Measurements from ENCODE around the gene PTTG1.

The PTTG1 gene

GRCh38 chr5:160427607-160428006 is 6.0 kb downstream of the PTTG1 start:
- DNase-seq, result no peak

DNA sequence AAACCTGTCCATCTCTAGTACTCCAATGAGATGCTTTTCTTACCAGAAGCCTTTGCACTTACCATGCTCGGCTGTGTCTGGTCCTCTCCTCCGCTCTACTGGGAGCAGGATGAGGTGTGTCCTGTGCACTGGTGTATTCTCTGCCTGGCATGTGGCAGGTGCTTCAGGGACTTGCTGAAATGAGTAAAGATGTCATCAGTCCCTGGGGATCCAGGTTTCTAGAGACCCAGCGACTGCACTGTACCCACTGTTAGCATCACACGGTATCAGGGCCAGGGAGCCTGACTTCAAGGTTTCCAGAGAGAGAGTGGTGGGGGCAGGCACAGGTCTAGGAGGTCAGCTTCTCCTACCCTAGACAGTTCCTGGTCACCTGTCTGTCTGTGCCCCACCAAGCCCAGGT is 10.5 kb downstream of the PTTG1 start:
- no peak for DNase-seq

DNA sequence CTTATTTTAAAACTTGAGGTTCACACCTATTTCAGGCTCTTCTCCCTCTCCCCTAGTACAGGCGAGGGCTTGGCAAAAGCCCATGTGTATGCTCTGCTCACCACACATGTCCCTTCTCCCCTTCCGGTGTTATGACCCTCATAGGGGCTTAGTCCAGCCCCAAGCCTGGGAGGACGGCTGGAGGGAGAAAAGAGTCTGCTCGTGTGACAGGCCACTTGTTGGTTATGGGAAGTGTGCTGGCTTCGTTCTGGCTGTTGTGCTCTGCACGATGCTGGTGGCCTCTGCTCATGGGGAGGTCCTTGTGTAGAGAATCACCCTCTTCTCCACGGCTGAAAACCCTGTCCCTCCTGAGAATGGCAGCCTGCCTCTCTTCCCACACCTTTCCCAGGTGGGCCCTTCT is 11.1 kb downstream of the PTTG1 start:
- no peak for DNase-seq

- no peak for DNase-seq
These were observed 12.4 kb downstream of the PTTG1 start for GRCh38 chr5:160434022-160434531.

DNA sequence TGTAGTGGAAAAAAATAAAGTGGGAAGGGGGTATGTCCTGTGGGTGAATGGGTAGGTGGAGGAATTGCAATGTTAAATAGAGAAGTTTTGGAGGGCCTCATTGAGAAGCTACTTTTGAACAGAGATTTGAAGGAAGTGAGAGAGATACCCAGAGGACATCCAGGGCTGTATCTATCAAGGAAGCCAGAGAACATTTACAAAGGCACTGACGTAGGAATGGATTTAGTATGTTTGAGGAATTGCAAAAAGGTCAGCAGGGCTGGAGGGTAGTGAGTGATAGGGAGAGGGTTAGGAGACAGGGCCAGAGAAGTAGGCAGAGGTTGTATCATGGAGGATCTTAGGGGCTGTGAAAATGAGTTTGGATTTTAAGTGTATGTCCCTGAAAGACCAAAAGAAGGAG is 13.9 kb downstream of the PTTG1 start:
- DNase-seq, result no peak

DNA sequence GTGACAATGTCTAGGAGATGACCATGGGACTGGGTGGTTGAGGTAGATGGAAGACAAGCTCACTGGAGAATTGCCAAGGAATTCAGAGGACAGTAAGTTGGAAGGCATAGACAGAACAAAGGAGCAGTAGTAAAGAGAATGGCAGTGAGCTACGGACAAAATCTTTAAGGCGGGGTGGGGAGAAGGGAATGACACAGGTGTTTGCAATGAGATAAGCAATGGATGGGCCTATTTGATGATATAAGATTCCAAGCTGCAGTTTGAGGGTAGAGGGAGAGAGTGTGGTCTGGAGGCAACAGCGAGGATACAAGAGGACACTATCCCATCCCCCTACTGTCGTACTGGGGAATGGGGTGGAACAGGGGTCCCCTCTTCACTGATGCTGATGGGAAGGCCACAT is 14.4 kb downstream of the PTTG1 start:
- DNase-seq, result no peak

- peak in 1 of 2 donors; percentile 49 for DNase-seq
These were observed 15.0 kb downstream of the PTTG1 start for GRCh38 chr5:160436661-160437060.

DNA sequence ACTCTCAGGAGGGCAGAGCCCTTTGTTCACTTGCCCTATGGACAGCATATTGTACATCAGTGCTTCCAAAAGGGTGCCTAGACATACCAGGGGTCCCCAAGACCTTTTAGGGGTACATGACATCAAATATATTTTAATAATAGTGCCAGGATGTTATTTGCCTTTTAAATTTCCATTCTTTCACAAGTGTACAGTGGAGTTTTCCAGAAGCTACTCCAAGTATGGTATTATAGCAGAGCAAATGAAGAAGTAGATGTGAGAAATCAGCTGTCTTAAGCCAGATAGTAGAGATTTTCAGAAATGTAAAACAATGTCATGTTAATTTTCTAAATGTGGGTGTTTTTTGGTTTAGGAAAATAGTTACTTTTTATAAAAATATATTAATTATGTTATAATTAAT is 15.6 kb downstream of the PTTG1 start:
- DNase-seq, result no peak

- peak; percentile 54 to 67 for DNase-seq
These were observed 16.9 kb downstream of the PTTG1 start for GRCh38 chr5:160438316-160439204.

- peak; percentile 81 to 84 for DNase-seq
These were observed 17.5 kb downstream of the PTTG1 start for GRCh38 chr5:160439205-160439600.

DNA sequence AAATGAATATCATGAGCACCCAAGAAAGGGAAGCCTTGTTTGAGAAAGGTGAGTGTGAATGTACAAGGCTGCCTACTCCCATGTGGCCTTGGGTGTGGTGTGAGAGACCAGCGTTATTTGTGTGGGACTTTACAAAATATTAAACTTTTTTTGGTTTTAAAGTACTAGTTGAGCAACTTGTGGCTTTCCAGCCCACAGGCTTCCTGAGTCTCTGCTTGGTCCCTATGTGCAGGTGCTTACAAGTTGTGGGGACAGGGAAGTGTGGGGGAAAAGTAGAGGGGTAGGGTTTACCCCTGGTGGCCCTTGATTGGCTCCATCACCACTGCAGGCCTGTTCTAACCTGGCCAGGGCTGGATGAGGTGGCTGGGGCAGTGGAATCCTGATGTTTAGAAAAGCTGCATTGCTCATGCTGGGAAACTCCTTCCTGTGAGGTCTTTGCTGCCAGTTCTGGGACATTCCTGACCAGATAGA is 19.7 kb downstream of the PTTG1 start:
- no peak for DNase-seq

DNA sequence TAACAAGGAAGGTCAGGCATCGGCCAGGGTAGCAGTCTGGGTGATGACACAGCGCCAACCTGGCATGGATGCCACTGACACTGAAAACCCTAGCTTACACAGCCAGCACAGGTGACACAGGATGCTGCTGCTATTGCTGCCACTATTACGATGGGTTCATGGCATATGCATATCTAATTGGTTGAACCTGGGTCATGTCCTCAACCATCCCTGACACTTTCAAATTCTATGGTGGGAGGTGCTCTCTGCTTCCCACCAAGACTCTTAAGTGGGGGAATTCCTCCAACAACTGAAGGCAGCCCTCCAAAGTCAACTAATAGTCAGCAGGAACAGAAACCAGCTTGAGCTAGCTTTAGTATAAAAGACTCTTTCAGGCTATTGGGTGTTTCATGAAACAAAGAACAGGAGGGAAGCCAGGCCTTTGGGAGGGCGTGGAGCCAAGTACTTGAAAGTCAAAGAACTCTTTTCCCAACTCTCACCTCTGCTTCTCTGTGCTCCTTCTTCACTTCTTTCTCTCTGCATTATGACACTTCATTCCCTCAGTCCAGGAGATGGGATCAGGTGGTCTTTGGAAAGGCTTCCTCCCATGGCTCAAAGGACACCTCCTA is 21.3 kb downstream of the PTTG1 start:
- no peak for DNase-seq

GRCh38 chr5:160444407-160444806 is 22.8 kb downstream of the PTTG1 start:
- no peak for DNase-seq

- DNase-seq, result no peak
These were observed 23.5 kb downstream of the PTTG1 start for GRCh38 chr5:160445132-160445531.

DNA sequence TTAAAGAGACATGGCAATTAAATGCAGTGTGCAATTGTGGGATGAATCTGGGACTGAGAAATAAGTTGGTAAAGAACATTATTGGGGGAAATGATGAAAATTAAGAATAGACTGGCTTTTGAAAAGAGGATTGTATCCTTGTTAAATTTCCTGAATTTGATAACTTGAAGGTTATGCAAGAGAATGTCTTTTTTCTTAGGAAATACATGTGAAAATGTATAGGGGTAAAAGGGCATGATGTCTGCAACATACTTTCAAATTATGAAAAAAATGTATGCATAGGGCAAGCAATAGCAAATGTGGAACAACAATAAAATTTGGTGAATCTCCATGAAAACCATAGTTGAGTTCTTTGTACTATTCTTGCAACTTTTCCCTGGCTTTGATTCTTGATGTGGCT is 24.1 kb downstream of the PTTG1 start:
- DNase-seq, result no peak

GRCh38 chr5:160448886-160449285 is 27.2 kb downstream of the PTTG1 start:
- no peak for DNase-seq

DNA sequence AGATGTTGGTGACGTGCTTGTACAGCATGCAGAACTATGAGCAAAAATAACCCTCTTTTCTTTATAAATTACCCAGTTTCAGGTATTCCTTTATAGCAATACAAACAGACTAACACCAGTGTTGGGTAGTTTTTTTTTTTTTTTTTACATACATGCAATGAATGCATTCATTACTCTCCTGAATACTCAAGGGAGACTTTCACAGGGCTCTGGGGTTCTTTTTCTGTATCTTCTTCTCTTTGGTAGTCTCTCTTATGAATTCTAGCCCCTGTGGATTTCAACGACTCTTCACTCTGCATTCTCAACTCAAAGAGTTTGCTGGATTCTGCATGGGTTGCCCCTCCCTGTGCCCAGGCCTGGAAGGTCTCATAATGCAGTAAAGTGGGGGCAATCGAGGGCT is 27.8 kb downstream of the PTTG1 start:
- no peak for DNase-seq

- DNase-seq, result no peak
These were observed 28.7 kb downstream of the PTTG1 start for GRCh38 chr5:160450164-160450932.

GRCh38 chr5:160451281-160451680 is 29.6 kb downstream of the PTTG1 start:
- DNase-seq, result no peak

DNA sequence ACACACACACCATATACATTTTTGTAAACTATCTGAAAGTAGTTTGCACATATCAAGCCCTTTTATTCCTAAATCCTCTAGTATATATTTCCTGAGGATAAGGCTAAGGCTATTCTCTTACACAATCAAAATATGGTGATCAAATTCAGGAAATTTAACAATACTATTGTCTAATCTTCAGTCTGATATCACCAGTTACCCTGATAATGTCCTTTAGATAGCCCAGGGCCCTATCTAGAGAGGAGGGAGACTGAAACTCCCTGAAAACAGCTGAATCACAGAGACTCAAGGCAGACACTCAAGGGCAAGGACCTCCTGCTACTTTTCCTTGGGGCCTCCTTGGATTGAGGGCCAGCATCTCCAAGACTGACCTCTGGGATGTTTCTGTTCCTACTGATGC is 30.4 kb downstream of the PTTG1 start:
- DNase-seq, result no peak

DNA sequence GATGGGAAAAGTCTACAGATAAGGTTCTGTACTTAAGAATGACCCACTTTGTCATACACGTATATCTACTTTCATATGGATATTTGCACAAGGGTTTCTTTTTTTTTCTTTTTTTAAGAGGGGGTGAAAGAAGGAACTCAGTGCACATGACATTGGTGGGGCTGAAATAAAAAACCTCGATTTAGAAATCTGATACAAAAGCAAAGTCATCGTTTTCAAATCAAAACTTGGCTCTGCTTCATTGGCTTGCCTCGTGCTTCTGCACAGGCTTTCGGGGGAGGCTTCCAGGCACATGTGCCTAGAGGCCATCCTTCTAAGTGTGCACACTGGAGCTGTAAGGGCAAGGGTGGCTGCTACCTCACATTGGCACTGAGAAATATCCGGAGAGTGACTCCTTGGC is 31.1 kb downstream of the PTTG1 start:
- DNase-seq, result no peak

DNA sequence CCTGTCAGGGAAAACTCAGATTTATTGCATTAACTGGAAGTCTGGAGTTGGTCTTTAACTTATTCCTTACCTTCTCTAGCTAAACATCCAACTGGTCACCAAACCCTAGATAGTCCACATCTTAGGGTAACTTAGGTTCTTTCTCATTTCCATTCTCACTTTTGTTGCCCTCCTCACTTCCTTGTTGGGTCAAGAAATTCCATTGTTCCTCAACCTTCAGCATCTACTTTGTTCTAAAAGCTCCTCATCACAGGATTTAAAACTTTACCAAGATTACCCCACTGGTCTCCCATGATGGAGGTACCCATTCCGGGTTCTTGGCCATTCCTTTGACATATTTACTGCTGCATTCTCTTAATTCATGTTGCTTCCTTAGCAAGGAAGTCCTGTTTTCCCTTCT is 32.1 kb downstream of the PTTG1 start:
- no peak for DNase-seq

- no peak for DNase-seq
These were observed 33.9 kb downstream of the PTTG1 start for GRCh38 chr5:160455600-160455999.
